HEK293T (cell line): Measurements from ENCODE around the gene RAB28.

Source experiments
- CTCF ChIA-PET: fragments of 350-600 bp; formaldehyde crosslinking; extraction: SDS; loops from one replicate; lab custom pipeline; 2021; ENCODE audit warnings: antibody characterized with exemption, inconsistent platforms; lab: Yijun Ruan, JAX
- POLR2A ChIA-PET: fragments of 350-600 bp; formaldehyde crosslinking; extraction: SDS; loops from one replicate; lab custom pipeline; 2020; ENCODE audit warnings: antibody characterized with exemption, inconsistent platforms; lab: Yijun Ruan, JAX
- DNase-seq: peaks from one replicate; pipeline ENCODE4 v3.0.0; 2012; ENCODE audit warnings: mixed read lengths; ENCODE audit errors: extremely low spot score
- ARNT ChIP-seq: fragments of 450-650 bp; IDR thresholded peaks from 2 replicates; pipeline ENCODE4 v1.6.1; 2017; ENCODE audit warnings: mild to moderate bottlenecking
- BHLHE40 ChIP-seq: fragments of 450-650 bp; IDR thresholded peaks from 2 replicates; pipeline ENCODE4 v1.6.1; 2016; ENCODE audit warnings: mild to moderate bottlenecking, moderate library complexity, borderline replicate concordance
- CTBP1 ChIP-seq: fragments of 450-650 bp; IDR thresholded peaks from 2 replicates; pipeline ENCODE4 v1.6.1; 2016; ENCODE audit warnings: borderline replicate concordance
- ELF4 ChIP-seq: fragments of 450-650 bp; IDR thresholded peaks from 2 replicates; pipeline ENCODE4 v1.6.1; 2017; ENCODE audit warnings: antibody characterized with exemption
- FOXA1 ChIP-seq: fragments of 450-650 bp; IDR thresholded peaks from 2 replicates; pipeline ENCODE4 v1.6.1; 2016; ENCODE audit warnings: mild to moderate bottlenecking
- FOXK2 ChIP-seq: fragments of 450-650 bp; IDR thresholded peaks from 2 replicates; pipeline ENCODE4 v1.6.1; 2016; ENCODE audit warnings: mild to moderate bottlenecking
- FOXM1 ChIP-seq: fragments of 450-650 bp; IDR thresholded peaks from 2 replicates; pipeline ENCODE4 v1.6.1; 2017; ENCODE audit warnings: mild to moderate bottlenecking, borderline replicate concordance
- HDGF ChIP-seq: fragments of 450-650 bp; IDR thresholded peaks from 2 replicates; pipeline ENCODE4 v1.6.1; 2017; ENCODE audit warnings: antibody characterized with exemption, borderline replicate concordance
- L3MBTL2 ChIP-seq: fragments of 450-650 bp; conservative IDR thresholded peaks from 2 replicates; pipeline ENCODE4 v1.6.1; 2016; ENCODE audit warnings: mild to moderate bottlenecking
- LEF1 ChIP-seq: fragments of 450-650 bp; IDR thresholded peaks from 2 replicates; pipeline ENCODE4 v1.6.1; 2017; ENCODE audit warnings: mild to moderate bottlenecking, borderline replicate concordance
- NFRKB ChIP-seq: fragments of 450-650 bp; IDR thresholded peaks from 2 replicates; pipeline ENCODE4 v1.6.1; 2016; ENCODE audit warnings: mild to moderate bottlenecking, moderate library complexity
- PKNOX1 ChIP-seq: fragments of 450-650 bp; IDR thresholded peaks from 2 replicates; pipeline ENCODE4 v1.6.1; 2016
- SP1 ChIP-seq: fragments of 450-650 bp; IDR thresholded peaks from 2 replicates; pipeline ENCODE4 v1.6.1; 2017
- SUZ12 ChIP-seq: fragments of 450-650 bp; IDR thresholded peaks from 2 replicates; pipeline ENCODE4 v1.6.1; 2016; ENCODE audit warnings: mild to moderate bottlenecking
- TARDBP ChIP-seq: fragments of 450-650 bp; IDR thresholded peaks from 2 replicates; pipeline ENCODE4 v1.6.1; 2016
- ZNF384 ChIP-seq: fragments of 450-650 bp; IDR thresholded peaks from 2 replicates; pipeline ENCODE4 v1.6.1; 2016

RAB28 gene

DNA sequence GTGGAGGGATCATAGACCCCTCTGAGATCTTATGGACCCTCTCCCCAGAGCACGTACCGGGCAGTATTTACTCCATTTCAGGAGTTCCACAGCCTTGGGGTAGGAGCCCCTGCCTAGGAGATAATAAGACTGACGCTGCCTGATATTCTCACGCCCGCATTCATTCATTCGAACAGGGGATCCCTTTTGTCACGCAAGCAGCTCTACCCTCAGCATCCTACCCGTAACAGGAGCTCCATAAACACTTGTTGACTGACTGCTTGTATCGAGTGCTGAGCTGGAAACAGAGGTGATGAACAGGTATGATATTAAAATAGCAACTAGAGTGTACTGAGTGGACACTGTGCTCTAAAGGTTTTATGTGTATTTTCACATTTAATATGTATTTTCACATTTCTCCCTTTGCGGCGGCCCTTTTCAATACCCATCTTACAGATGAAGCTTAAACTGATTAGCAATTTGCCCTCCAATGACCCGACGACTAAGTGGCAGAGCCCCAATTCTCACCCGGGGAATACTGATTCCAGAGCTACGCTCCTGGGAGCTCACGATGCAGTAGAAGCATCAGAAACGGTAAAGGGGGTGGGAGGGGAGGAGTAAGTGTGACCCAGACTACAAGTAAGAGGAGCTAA, 888 bp downstream of the RAB28 start:
- TF ChIP-seq LEF1 (no peak), PKNOX1 (0 out of 2 replicates have a peak, but pooled peaks have one; percentile 19)
- CTCF ChIA-PET = no interaction called here
- peak; percentile 25 for DNase-seq
- POLR2A ChIA-PET = interaction anchor here (0.7 to 1.6 kb wide), 7 partner anchors 13 to 145 kb away, joined by 3 to 8 read pairs (median 3); partner anchors contain the start of genes BOD1L1 and NKX3-2

- ChIA-PET POLR2A (no interaction called here), CTCF (no interaction called here)
- TF ChIP-seq L3MBTL2 (no peak), LEF1 (no peak), TARDBP (no peak), PKNOX1 (0 out of 2 replicates have a peak, but pooled peaks have one; percentile 47), ELF4 (no peak), BHLHE40 (no peak), CTBP1 (no peak), SUZ12 (no peak)
- DNase-seq = no peak
Observed at GRCh38 chr4:13481569-13481968, 2.6 kb downstream of the RAB28 start.

- ChIA-PET POLR2A (no interaction called here), CTCF (no interaction called here)
- TF ChIP-seq PKNOX1 = no peak
- TF ChIP-seq LEF1 = no peak
- TF ChIP-seq SUZ12 = no peak
- TF ChIP-seq NFRKB = no peak
- TF ChIP-seq L3MBTL2 = no peak
- TF ChIP-seq FOXK2 = no peak
- DNase-seq = no peak
Observed at GRCh38 chr4:13478707-13479106, 5.4 kb downstream of the RAB28 start.

DNA sequence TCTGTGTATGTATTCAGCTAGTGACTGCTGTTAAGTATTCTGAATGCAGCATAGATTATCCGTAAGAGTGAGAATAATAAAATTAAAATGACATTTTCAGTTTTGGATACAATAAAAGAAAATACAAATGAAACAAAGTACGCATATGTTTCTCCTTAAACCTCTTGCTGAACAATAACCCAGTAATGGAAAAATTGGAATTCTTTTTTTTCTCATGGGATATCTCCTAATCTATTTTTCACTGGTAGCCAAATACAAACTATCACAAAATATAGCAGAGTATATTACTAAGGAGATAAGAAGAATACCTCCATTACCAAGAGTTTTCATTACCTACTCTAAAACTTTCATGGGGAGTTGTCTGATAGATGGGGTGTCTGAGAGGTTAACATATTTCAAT, 6.0 kb downstream of the RAB28 start:
- ChIA-PET POLR2A (no interaction called here), CTCF (no interaction called here)
- TF ChIP-seq FOXK2 = no peak
- TF ChIP-seq ELF4 = no peak
- no peak for TF ChIP-seq ARNT
- TF ChIP-seq ZNF384 = no peak
- TF ChIP-seq L3MBTL2 = no peak
- TF ChIP-seq CTBP1 = no peak
- TF ChIP-seq SUZ12 = no peak
- no peak for TF ChIP-seq HDGF
- TF ChIP-seq SP1 = no peak
- no peak for TF ChIP-seq BHLHE40
- TF ChIP-seq FOXM1 = no peak
- TF ChIP-seq NFRKB = no peak
- no peak for TF ChIP-seq LEF1
- TF ChIP-seq PKNOX1 = no peak
- TF ChIP-seq TARDBP = no peak
- no peak for TF ChIP-seq FOXA1
- DNase-seq = no peak

DNA sequence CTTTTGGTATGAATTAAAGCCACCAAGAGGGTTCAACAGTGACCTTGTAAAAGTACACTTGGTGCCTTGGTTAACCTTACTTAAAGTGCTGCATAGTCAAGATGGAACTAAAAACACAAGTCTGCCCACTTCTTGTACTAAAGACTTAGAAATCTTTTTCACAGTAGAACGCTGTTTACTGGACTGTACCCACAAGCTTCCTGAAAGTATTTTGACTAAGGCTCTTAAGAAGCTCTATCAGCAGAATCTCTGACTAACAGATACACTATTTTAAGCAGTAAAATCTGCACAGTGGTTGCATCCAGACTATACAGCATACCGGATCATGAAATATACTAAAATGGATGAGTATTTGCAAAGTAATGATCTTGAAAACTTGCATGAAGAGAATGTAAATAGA, 7.2 kb downstream of the RAB28 start:
- CTCF ChIA-PET = no interaction called here
- POLR2A ChIA-PET = no interaction called here
- TF ChIP-seq L3MBTL2 (no peak), BHLHE40 (no peak), SP1 (no peak), LEF1 (no peak), CTBP1 (no peak), SUZ12 (no peak), ARNT (no peak), NFRKB (no peak), FOXK2 (no peak), PKNOX1 (no peak), HDGF (no peak), ELF4 (no peak), ZNF384 (no peak), TARDBP (no peak)
- no peak for DNase-seq

GRCh38 chr4:13476152-13476551, 8.0 kb downstream of the RAB28 start:
- DNase-seq = no peak
- TF ChIP-seq ARNT = no peak
- TF ChIP-seq SP1 = no peak
- no peak for TF ChIP-seq BHLHE40
- no peak for TF ChIP-seq ELF4
- no peak for TF ChIP-seq FOXK2
- no peak for TF ChIP-seq LEF1
- TF ChIP-seq HDGF = no peak
- TF ChIP-seq SUZ12 = no peak
- TF ChIP-seq ZNF384 = no peak
- TF ChIP-seq L3MBTL2 = no peak
- TF ChIP-seq TARDBP = no peak
- no peak for TF ChIP-seq FOXA1
- no peak for TF ChIP-seq NFRKB
- TF ChIP-seq FOXM1 = no peak
- TF ChIP-seq CTBP1 = no peak
- TF ChIP-seq PKNOX1 = no peak
- POLR2A ChIA-PET = no interaction called here
- CTCF ChIA-PET = no interaction called here
